H9 (cell line): Measurements from ENCODE around the gene NFYB. TPM values are rescaled to one million over a fixed set of nuclear protein-coding genes. Genes with fewer than 3 reads are reported as not detected.

ENCODE experiments used
- DNase-seq: peaks from one replicate; pipeline ENCODE4 v3.0.0-alpha.2; 2017
- H2AFZ ChIP-seq: one replicate; pipeline ENCODE4 v1.6.1; 2013; ENCODE audit warnings: mild to moderate bottlenecking, low read length, control low read depth, moderate library complexity
- H2AK5ac ChIP-seq: 2 replicates; pipeline ENCODE4 v1.6.1; 2013; ENCODE audit warnings: low read length, control low read depth, mixed read lengths; ENCODE audit not compliant: insufficient read length
- H2BK120ac ChIP-seq: one replicate; pipeline ENCODE4 v1.6.1; 2013; ENCODE audit warnings: low read depth, mild to moderate bottlenecking, low read length, control low read depth, inconsistent platforms; ENCODE audit not compliant: poor library complexity, severe bottlenecking
- H2BK12ac ChIP-seq: 2 replicates; pipeline ENCODE4 v1.6.1; 2013; ENCODE audit warnings: low read length, control low read depth, mixed read lengths, low read depth; ENCODE audit not compliant: insufficient read length
- H2BK15ac ChIP-seq: 2 replicates; pipeline ENCODE4 v1.6.1; 2013; ENCODE audit warnings: low read depth, low read length, control low read depth
- H2BK20ac ChIP-seq: one replicate; pipeline ENCODE4 v1.6.1; 2013; ENCODE audit warnings: low read depth, mild to moderate bottlenecking, low read length, control low read depth, inconsistent platforms; ENCODE audit not compliant: poor library complexity, severe bottlenecking
- H2BK5ac ChIP-seq: 2 replicates; pipeline ENCODE4 v1.6.1; 2013; ENCODE audit warnings: low read length, control low read depth, mixed read lengths; ENCODE audit not compliant: insufficient read length
- H3K14ac ChIP-seq: 2 replicates; pipeline ENCODE4 v1.6.1; 2013; ENCODE audit warnings: low read length, control low read depth; ENCODE audit not compliant: insufficient read depth
- H3K18ac ChIP-seq: 2 replicates; pipeline ENCODE4 v1.6.1; 2013; ENCODE audit warnings: low read depth, mild to moderate bottlenecking, mixed read lengths, low read length, control low read depth; ENCODE audit not compliant: insufficient read length
- H3K23ac ChIP-seq: 2 replicates; pipeline ENCODE4 v1.6.1; 2013; ENCODE audit warnings: low read length, control low read depth, mixed read lengths, low read depth; ENCODE audit not compliant: insufficient read length
- H3K23me2 ChIP-seq: 2 replicates; pipeline ENCODE4 v1.6.1; 2013; ENCODE audit warnings: low read depth, mild to moderate bottlenecking, mixed read lengths, low read length, control low read depth; ENCODE audit not compliant: insufficient read length, poor library complexity, severe bottlenecking
- H3K27ac ChIP-seq: 2 replicates; pipeline ENCODE4 v1.5.1; 2013; ENCODE audit warnings: low read length, control low read depth, mixed read lengths, low read depth; ENCODE audit not compliant: insufficient read length
- H3K27me3 ChIP-seq: 2 replicates; pipeline ENCODE4 v1.6.1; 2013; ENCODE audit warnings: low read length, control low read depth, inconsistent platforms; ENCODE audit not compliant: insufficient read depth
- H3K4ac ChIP-seq: 2 replicates; pipeline ENCODE4 v1.6.1; 2013; ENCODE audit warnings: low read depth, mild to moderate bottlenecking, control low read depth, inconsistent platforms, low read length, moderate library complexity
- H3K4me1 ChIP-seq: 2 replicates; pipeline ENCODE4 v1.6.1; 2013; ENCODE audit warnings: low read length, control low read depth, inconsistent platforms; ENCODE audit not compliant: insufficient read depth
- H3K4me2 ChIP-seq: 2 replicates; pipeline ENCODE4 v1.6.1; 2013; ENCODE audit warnings: low read length, control low read depth, mixed read lengths; ENCODE audit not compliant: insufficient read length, insufficient read depth
- H3K56ac ChIP-seq: 2 replicates; pipeline ENCODE4 v1.6.1; 2013; ENCODE audit warnings: low read depth, mild to moderate bottlenecking, mixed read lengths, low read length, control low read depth; ENCODE audit not compliant: insufficient read length
- H3K79me1 ChIP-seq: 2 replicates; pipeline ENCODE4 v1.6.1; 2013; ENCODE audit warnings: low read depth, mild to moderate bottlenecking, moderate library complexity, low read length, control low read depth, inconsistent platforms; ENCODE audit not compliant: insufficient read depth, poor library complexity, severe bottlenecking
- H3K79me2 ChIP-seq: 2 replicates; pipeline ENCODE4 v1.6.1; 2013; ENCODE audit warnings: low read length, control low read depth, inconsistent platforms; ENCODE audit not compliant: insufficient read depth
- H3K9ac ChIP-seq: 2 replicates; pipeline ENCODE4 v1.6.1; 2013; ENCODE audit warnings: low read length, control low read depth, mixed read lengths; ENCODE audit not compliant: insufficient read length; ENCODE audit errors: extremely low read depth
- H3K9me3 ChIP-seq: one replicate; pipeline ENCODE4 v1.6.1; 2013; ENCODE audit warnings: low read depth, low read length, inconsistent platforms; ENCODE audit not compliant: control insufficient read depth
- H3T11ph ChIP-seq: one replicate; pipeline ENCODE4 v1.6.1; 2013; ENCODE audit warnings: mild to moderate bottlenecking, low read length, control low read depth, inconsistent platforms
- H4K20me1 ChIP-seq: one replicate; pipeline ENCODE4 v1.6.1; 2013; ENCODE audit not compliant: control insufficient read depth, insufficient read length, insufficient read depth
- H4K5ac ChIP-seq: 2 replicates; pipeline ENCODE4 v1.6.1; 2013; ENCODE audit warnings: low read depth, mild to moderate bottlenecking, mixed read lengths, low read length, control low read depth; ENCODE audit not compliant: insufficient read length
- H4K8ac ChIP-seq: replicated peaks from 2 replicates; pipeline ENCODE4 v1.6.1; 2013; ENCODE audit warnings: low read length, control low read depth, mixed read lengths, low read depth; ENCODE audit not compliant: insufficient read length
- H4K91ac ChIP-seq: 2 replicates; pipeline ENCODE4 v1.6.1; 2013; ENCODE audit warnings: low read depth, mild to moderate bottlenecking, moderate library complexity, mixed read lengths, low read length, control low read depth; ENCODE audit not compliant: insufficient read length
- H3K27ac Mint-ChIP-seq, 3 experiments: 2 replicates in 2 of 3; 3 replicates in 1 of 3; pipeline ENCODE4 v1.8.0; 2020 to 2021; ENCODE audit warnings: mixed read lengths in 3 of 3, mild to moderate bottlenecking in 1 of 3, moderate library complexity in 1 of 3
- H3K27me3 Mint-ChIP-seq: 2 replicates; pipeline ENCODE4 v1.8.0; 2021; ENCODE audit warnings: low read depth, mild to moderate bottlenecking, moderate library complexity, mixed read lengths
- H3K36me3 Mint-ChIP-seq, 3 experiments: 2 replicates in 2 of 3; 3 replicates in 1 of 3; pipeline ENCODE4 v1.8.0; 2020 to 2021; ENCODE audit warnings: low read depth in 3 of 3, mixed read lengths in 3 of 3; ENCODE audit not compliant: insufficient read depth in 1 of 3
- H3K4me1 Mint-ChIP-seq, 2 experiments: 2 replicates each; pipeline ENCODE4 v1.8.0; 2020; ENCODE audit warnings: mixed read lengths in 2 of 2
- H3K4me3 Mint-ChIP-seq, 2 experiments: 2 replicates in 1 of 2; 3 replicates in 1 of 2; pipeline ENCODE4 v1.8.0; 2020 to 2021; ENCODE audit warnings: mild to moderate bottlenecking in 2 of 2, mixed read lengths in 2 of 2, moderate library complexity in 1 of 2
- H3K9me3 Mint-ChIP-seq, 2 experiments: 2 replicates in 1 of 2; 3 replicates in 1 of 2; pipeline ENCODE4 v1.8.0; 2020; ENCODE audit warnings: mild to moderate bottlenecking in 2 of 2, mixed read lengths in 2 of 2, moderate library complexity in 1 of 2
- CTCF ChIP-seq: fragments of 200-600 bp; sonication (generic); conservative IDR thresholded peaks from 3 replicates; pipeline ENCODE4 v1.8.0; 2021; ENCODE audit warnings: antibody characterized with exemption, mild to moderate bottlenecking
- WGBS: extraction: QIAGEN DNeasy Blood & Tissue Kit; methylation state at CpG from one replicate; pipeline ENCODE4 v1.1.7; 2013; ENCODE audit warnings: missing lambda C conversion rate, low lambda C conversion rate, mixed read lengths; ENCODE audit not compliant: insufficient read length; ENCODE audit errors: extremely low coverage; 5-methylcytosine and 5-hydroxymethylcytosine counted together
- total RNA-seq: library from RNA; stranded (reverse); gene quantifications from 2 replicates; pipeline ENCODE4 v1.2.1, GENCODE V29; 2021

Gene NFYB
- total RNA-seq, 1 experiment from 2014 or later, result 52.5 TPM

DNA sequence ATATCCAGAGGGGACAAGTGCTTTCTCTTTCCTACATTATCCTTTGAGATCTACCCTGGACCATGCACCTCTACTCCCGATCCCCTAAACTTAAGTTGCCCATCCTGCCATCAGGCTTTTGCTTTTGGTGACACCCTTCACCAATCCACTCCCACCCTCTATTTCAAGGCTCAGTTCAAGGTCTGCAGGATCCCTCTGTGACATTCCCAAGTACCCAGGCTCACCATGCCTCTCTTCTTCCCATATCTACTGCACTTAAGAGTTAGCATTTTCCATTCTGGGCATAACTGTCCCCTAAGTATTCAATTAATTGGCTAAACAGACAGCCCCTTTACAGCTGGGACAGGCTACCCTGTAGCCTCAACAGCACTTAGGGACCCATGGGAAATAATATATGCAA lies 3.1 kb downstream of the NFYB start:
- Histone ChIP-seq H2BK120ac (no peak overlapping the region), H3K23ac (no peak overlapping the region), H2BK15ac (no peak overlapping the region), H2AK5ac (no peak overlapping the region), H3K56ac (no peak overlapping the region), H2BK20ac (no peak overlapping the region), H3K4ac (no peak overlapping the region), H3K27me3 (no peaks in the 10 kb centered on the region), H3T11ph (no peak overlapping the region), H3K14ac (no peak overlapping the region), H2BK5ac (no peak overlapping the region), H3K79me1 (no peaks in the 10 kb centered on the region), H2BK12ac (no peak overlapping the region), H2AFZ (no peak overlapping the region), H3K4me2 (no peak overlapping the region), H4K20me1 (no peaks in the 10 kb centered on the region), H3K9me3 (no peaks in the 10 kb centered on the region), H3K9ac (no peak overlapping the region), H3K4me1 (no peaks in the 10 kb centered on the region; the same call in 1 of the 2 replicates), H4K8ac (no peak overlapping the region), H4K91ac (no peak overlapping the region), H3K27ac (no peak overlapping the region), H3K23me2 (peaks cover 8% of the 10 kb centered on the region), H4K5ac (no peak overlapping the region), H3K18ac (no peak overlapping the region), H3K79me2 (peaks cover 14% of the 10 kb centered on the region; the same call in 1 of the 2 replicates)
- Mint-ChIP-seq H3K36me3 (peaks cover 3 to 22% (median 13%) of the 10 kb centered on the region in 3 experiments; a peak in 5 of 7 replicates), H3K9me3 (no peaks in the 10 kb centered on the region), H3K27me3 (peaks cover 10% of the 10 kb centered on the region), H3K27ac (no peak overlapping the region), H3K4me3 (no peak overlapping the region), H3K4me1 (peaks cover 27 to 35% of the 10 kb centered on the region in 2 experiments)
- TF ChIP-seq CTCF, result no peak
- DNase-seq, result no peak
- no CpG with 5 or more reads among the region's 1 CpG for WGBS
